A673 (cell line): ENCODE measurements around the gene FLG2.

Experiments
- EZH2 ChIP-seq: fragments of 200-600 bp; sonication (generic); IDR thresholded peaks from 2 replicates; pipeline ENCODE4 v1.6.1; 2017; ENCODE audit warnings: borderline replicate concordance, low read depth, mild to moderate bottlenecking, mixed read lengths, antibody characterized with exemption, low read length; ENCODE audit not compliant: poor library complexity, severe bottlenecking
- TF ChIP-seq, protein P1 (sequence below): fragments of 300-800, 200-600 bp; sonication (generic); conservative IDR thresholded peaks from 2 replicates; pipeline ENCODE4 v1.5.1; 2017; ENCODE audit warnings: low read depth, mild to moderate bottlenecking, antibody characterized with exemption, low read length, moderate library complexity, mixed read lengths

DNA sequence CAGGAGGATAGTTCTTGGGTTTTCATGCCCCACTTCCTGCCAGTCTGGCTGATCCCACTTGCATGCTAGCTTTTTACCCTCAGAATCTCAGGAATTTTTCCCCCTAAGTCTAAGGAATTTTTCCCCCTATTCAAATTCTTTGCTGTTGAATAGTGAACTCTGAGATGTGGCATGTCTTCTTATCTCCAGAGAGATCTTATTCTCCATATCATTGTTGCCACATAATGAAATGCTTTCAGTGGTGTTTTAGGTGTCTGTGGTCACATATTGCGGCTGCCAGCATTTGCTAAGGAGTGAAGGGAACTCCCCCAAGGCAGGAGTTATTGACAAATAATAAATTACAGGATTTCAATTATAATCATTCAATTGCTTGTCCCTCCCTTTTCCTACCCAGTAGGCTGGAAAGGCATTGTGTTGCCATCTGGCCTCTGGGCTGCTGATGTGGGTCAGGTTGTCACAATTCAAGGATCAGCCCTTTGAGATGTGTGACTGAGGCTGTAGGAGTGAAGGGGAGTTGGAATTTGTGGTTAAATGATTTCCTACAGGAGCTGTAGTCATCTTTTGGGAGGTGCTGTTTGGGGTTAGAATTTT lies 30.9 kb downstream of the FLG2 start:
- TF ChIP-seq EZH2 = no peak
- TF ChIP-seq, protein P1, sequence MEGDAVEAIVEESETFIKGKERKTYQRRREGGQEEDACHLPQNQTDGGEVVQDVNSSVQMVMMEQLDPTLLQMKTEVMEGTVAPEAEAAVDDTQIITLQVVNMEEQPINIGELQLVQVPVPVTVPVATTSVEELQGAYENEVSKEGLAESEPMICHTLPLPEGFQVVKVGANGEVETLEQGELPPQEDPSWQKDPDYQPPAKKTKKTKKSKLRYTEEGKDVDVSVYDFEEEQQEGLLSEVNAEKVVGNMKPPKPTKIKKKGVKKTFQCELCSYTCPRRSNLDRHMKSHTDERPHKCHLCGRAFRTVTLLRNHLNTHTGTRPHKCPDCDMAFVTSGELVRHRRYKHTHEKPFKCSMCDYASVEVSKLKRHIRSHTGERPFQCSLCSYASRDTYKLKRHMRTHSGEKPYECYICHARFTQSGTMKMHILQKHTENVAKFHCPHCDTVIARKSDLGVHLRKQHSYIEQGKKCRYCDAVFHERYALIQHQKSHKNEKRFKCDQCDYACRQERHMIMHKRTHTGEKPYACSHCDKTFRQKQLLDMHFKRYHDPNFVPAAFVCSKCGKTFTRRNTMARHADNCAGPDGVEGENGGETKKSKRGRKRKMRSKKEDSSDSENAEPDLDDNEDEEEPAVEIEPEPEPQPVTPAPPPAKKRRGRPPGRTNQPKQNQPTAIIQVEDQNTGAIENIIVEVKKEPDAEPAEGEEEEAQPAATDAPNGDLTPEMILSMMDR = no peak
